Testis (tissue), 3 donors: ENCODE results near the gene PTPRG. TPM values are rescaled to one million over a fixed set of nuclear protein-coding genes. Genes with fewer than 3 reads are reported as not detected.

Experiments used
- DNase-seq: peaks from one replicate; pipeline ENCODE4 v3.0.0-alpha.2; 2019
- H3K27ac ChIP-seq, 2 donors: fragments of 200-600 bp; sonication (generic); one replicate each; pipeline ENCODE4 v1.5.1; 2019
- H3K27me3 ChIP-seq: fragments of 200-600 bp; sonication (generic); one replicate; pipeline ENCODE4 v1.5.1; 2019
- H3K36me3 ChIP-seq: fragments of 200-600 bp; sonication (generic); one replicate; pipeline ENCODE4 v1.5.1; 2017; ENCODE audit warnings: low read depth; ENCODE audit errors: missing control alignments
- H3K4me1 ChIP-seq: fragments of 200-600 bp; sonication (generic); one replicate; pipeline ENCODE4 v1.5.1; 2019
- H3K4me3 ChIP-seq, 2 donors: fragments of 200-600 bp; sonication (generic); one replicate each; pipeline ENCODE4 v1.5.1; 2017 to 2019
- H3K9me3 ChIP-seq: fragments of 200-600 bp; sonication (generic); one replicate; pipeline ENCODE4 v1.5.1; 2017
- CTCF ChIP-seq, 3 experiments: fragments of 450-650 bp in 2 of 3; fragments of 200-600 bp in 1 of 3; sonication (generic) in 1 of 3; IDR thresholded peaks; one replicate each; pipeline ENCODE4 v1.5.1; 2016 to 2019; ENCODE audit warnings: antibody characterized with exemption in 3 of 3, mild to moderate bottlenecking in 2 of 3, moderate library complexity in 1 of 3
- POLR2A ChIP-seq: fragments of 450-650 bp; IDR thresholded peaks from one replicate; pipeline ENCODE4 v1.6.1; 2017; ENCODE audit warnings: antibody characterized with exemption, mild to moderate bottlenecking, moderate library complexity
- WGBS, 2 donors: methylation state at CpG; one replicate each; pipeline ENCODE4 v1.1.5; 2018; 5-methylcytosine and 5-hydroxymethylcytosine counted together
- intact Hi-C: fragments of 100-400 bp; cut with DNase I; formaldehyde crosslinking; loops from one replicate; pipeline ENCODE4 v1.15.1; 2023; ENCODE audit warnings: low total_unique reads
- polyA plus RNA-seq: library from polyadenylated mRNA; stranded (reverse); fragments of 350-450 nt; fragmentation: Illumina TruSeq; extraction: RNeasy Lipid Tissue Mini Kit (QIAGEN cat#74804); gene quantifications from one replicate; pipeline ENCODE4 v1.2.3, GENCODE V29; 2014; ENCODE audit warnings: low read depth, low replicate concordance; ENCODE audit not compliant: insufficient read depth
- total RNA-seq, 2 donors: library from RNA; depleted of rRNA; stranded (reverse); fragments of >200 nt; gene quantifications; one replicate each; pipeline ENCODE4 v1.2.3, GENCODE V29; 2016

The PTPRG gene
- total and polyA plus RNA-seq, 3 donors from 2014 or later: 26.3 to 107 (median 75.4) TPM

- intact Hi-C loops: no loop called here
- Histone ChIP-seq H3K27me3 (no peaks in the 10 kb centered on the region), H3K27ac (no peak overlapping the region), H3K4me3 (no peak overlapping the region), H3K4me1 (no peaks in the 10 kb centered on the region), H3K36me3 (no peaks in the 10 kb centered on the region), H3K9me3 (no peaks in the 10 kb centered on the region)
- TF ChIP-seq CTCF (IDR thresholded peaks at IDR 0.05) (no peak), POLR2A (no peak)
- 81 to 83% methylated on average over 4 of the region's 4 CpGs for WGBS, 2 donors
- no peak for DNase-seq
Observed at GRCh38 chr3:62088472-62089104, 527.2 kb downstream of the PTPRG start.

DNA sequence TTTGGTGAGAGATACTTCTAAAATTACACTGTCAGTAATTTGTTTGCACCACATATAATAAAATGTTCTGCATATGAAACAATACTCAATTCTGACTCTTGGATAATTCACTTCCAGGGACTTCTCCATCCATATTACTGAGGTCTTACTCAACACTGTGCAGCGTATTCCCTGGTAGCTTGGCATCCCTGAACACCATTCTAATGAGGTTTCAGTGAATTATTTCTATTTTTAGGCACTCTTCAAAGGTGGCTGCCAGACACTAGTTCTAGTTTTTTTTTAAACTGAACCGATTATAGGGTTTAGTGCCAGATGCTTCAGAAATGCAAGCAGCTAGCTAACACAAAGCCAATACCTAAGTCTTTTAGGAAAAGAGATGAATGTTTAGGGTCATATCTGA, 528.7 kb downstream of the PTPRG start:
- no peaks in the 10 kb centered on the region for H3K36me3 ChIP-seq
- H3K27ac ChIP-seq: no peak overlapping the region
- TF ChIP-seq POLR2A (no peak), CTCF (IDR thresholded peaks at IDR 0.05) (no peak)
- WGBS, 2 donors: 66 to 76% methylated on average over 2 of the region's 2 CpGs
- H3K9me3 ChIP-seq: no peaks in the 10 kb centered on the region
- H3K4me1 ChIP-seq: peaks cover 8% of the 10 kb centered on the region
- intact Hi-C loops: no loop called here
- H3K4me3 ChIP-seq: no peak overlapping the region
- H3K27me3 ChIP-seq: no peaks in the 10 kb centered on the region
- DNase-seq: no peak

DNA sequence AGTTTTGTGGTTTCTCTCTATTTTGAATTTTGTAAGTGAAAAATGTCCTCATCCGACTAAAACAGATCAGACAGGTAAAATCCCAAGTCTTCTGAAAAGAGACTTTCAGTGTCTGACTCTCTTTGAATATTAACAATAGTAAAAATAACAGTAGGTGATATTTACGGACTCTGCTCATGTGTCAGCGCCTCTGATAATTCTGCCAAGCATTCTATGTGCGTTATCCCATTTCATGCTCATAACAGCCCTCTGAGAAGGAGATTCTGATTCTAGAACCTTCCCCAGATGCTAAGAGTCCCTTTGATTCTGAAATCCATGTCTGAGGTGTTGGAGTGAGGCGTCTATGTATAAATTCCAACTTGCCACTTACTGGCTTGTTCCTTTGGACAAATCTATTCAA, 529.1 kb downstream of the PTPRG start:
- H3K36me3 ChIP-seq: no peaks in the 10 kb centered on the region
- 94 to 97% methylated on average over 5 of the region's 5 CpGs for WGBS, 2 donors
- no peaks in the 10 kb centered on the region for H3K27me3 ChIP-seq
- H3K4me1 ChIP-seq: peaks cover 11% of the 10 kb centered on the region
- DNase-seq: no peak
- no peaks in the 10 kb centered on the region for H3K9me3 ChIP-seq
- H3K4me3 ChIP-seq: no peak overlapping the region
- intact Hi-C loops: no loop called here
- TF ChIP-seq POLR2A: no peak
- TF ChIP-seq CTCF (IDR thresholded peaks at IDR 0.05): no peak
- H3K27ac ChIP-seq: no peak overlapping the region

- H3K9me3 ChIP-seq: no peaks in the 10 kb centered on the region
- H3K4me3 ChIP-seq: no peak overlapping the region
- no peak for DNase-seq
- H3K36me3 ChIP-seq: no peaks in the 10 kb centered on the region
- intact Hi-C loops: no loop called here
- no peaks in the 10 kb centered on the region for H3K27me3 ChIP-seq
- WGBS, 2 donors: 91 to 92% methylated on average over 8 of the region's 8 CpGs
- H3K4me1 ChIP-seq: peaks cover 29% of the 10 kb centered on the region
- no peak overlapping the region for H3K27ac ChIP-seq
- TF ChIP-seq CTCF (IDR thresholded peaks at IDR 0.05) (no peak), POLR2A (no peak)
Observed at GRCh38 chr3:62093025-62093424, 531.7 kb downstream of the PTPRG start.

DNA sequence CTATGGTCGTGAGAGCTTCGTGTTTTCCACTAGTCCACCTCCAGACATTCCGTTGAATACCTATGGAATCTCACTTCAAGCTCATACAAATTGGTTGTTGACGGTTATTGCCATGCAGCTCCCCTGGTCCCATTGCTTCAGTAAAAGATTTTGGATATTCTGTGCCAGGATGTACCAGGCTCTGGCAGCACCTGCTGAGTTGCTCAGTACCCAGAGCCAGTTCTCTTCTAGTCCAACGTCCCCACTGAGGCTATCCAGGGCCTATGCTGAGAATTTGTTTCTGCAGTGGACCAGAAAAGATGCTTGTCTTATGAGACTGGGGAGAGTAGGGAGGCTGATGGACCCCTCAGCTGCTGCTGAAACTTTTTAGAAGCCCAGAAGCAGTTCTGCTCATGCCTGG, 533.1 kb downstream of the PTPRG start:
- Histone ChIP-seq H3K27ac (no peak overlapping the region), H3K27me3 (no peaks in the 10 kb centered on the region), H3K4me3 (no peak overlapping the region), H3K36me3 (no peaks in the 10 kb centered on the region), H3K4me1 (peaks cover 35% of the 10 kb centered on the region), H3K9me3 (no peaks in the 10 kb centered on the region)
- TF ChIP-seq POLR2A: no peak
- no peak for TF ChIP-seq CTCF (IDR thresholded peaks at IDR 0.05)
- intact Hi-C loops: no loop called here
- 94 to 97% methylated on average over 5 of the region's 5 CpGs for WGBS, 2 donors
- no peak for DNase-seq
